Activated B cell treated with CpG ODN at 0.5 μM for 24 hours (primary cell): ENCODE measurements around the gene AMIGO1. TPM values are rescaled to one million over a fixed set of nuclear protein-coding genes. Genes with fewer than 3 reads are reported as not detected.

Source experiments
- ATAC-seq: fragments of 200-7000 bp; cut with Tn5 transposase; one replicate; pipeline ENCODE4 v1.10.0; 2021; ENCODE audit warnings: low read depth, mild to moderate bottlenecking, moderate library complexity
- CTCF ChIA-PET: fragments of 350-600 bp; sonication (Branson Sonifier 250); formaldehyde crosslinking; loops from one replicate; lab custom pipeline; 2021; ENCODE audit warnings: antibody characterized with exemption; lab: Charles Lee
- POLR2A ChIA-PET: fragments of 350-600 bp; sonication (Branson Sonifier 250); formaldehyde crosslinking; loops from one replicate; lab custom pipeline; 2021; ENCODE audit warnings: antibody characterized with exemption; lab: Charles Lee
- DNase-seq: peaks from one replicate; pipeline ENCODE4 v3.0.0; 2022
- H3K27ac Mint-ChIP-seq: one replicate; pipeline ENCODE4 v1.8.0; 2020; ENCODE audit warnings: mixed read lengths
- H3K27me3 Mint-ChIP-seq: one replicate; pipeline ENCODE4 v1.8.0; 2021; ENCODE audit warnings: mixed read lengths
- H3K36me3 Mint-ChIP-seq: one replicate; pipeline ENCODE4 v1.8.0; 2021; ENCODE audit warnings: low read depth, mixed read lengths
- H3K4me1 Mint-ChIP-seq: one replicate; pipeline ENCODE4 v1.8.0; 2021; ENCODE audit warnings: mixed read lengths
- H3K4me3 Mint-ChIP-seq: one replicate; pipeline ENCODE4 v1.8.0; 2020; ENCODE audit warnings: mild to moderate bottlenecking, mixed read lengths
- H3K9me3 Mint-ChIP-seq: one replicate; pipeline ENCODE4 v1.8.0; 2020; ENCODE audit warnings: mixed read lengths
- CTCF ChIP-seq: fragments of 200-600 bp; IDR thresholded peaks from one replicate; pipeline ENCODE4 v1.8.0; 2022; ENCODE audit warnings: antibody characterized with exemption, mild to moderate bottlenecking
- intact Hi-C: fragments of 100-400 bp; cut with micrococcal nuclease; formaldehyde crosslinking; loops from one replicate; pipeline ENCODE4 v1.15.1; 2024
- total RNA-seq: library from RNA; stranded (reverse); gene quantifications from 2 replicates; pipeline ENCODE4 v1.2.3, GENCODE V29; 2022

The AMIGO1 gene
- total RNA-seq, 1 donor from 2014 or later, result 0.53 TPM

- no peak overlapping the region for H3K27ac Mint-ChIP-seq
- peaks cover 24% of the 10 kb centered on the region for H3K27me3 Mint-ChIP-seq
- peak overlapping the region; percentile 38 for H3K4me3 Mint-ChIP-seq
- intact Hi-C loops, result loop anchor here (5.0 kb wide), 1 partner anchor 200 kb away; the partner anchor contains the start of gene PSRC1
- POLR2A ChIA-PET, result interaction anchor here (0.6 to 2.5 kb wide), 4 partner anchors 26 to 268 kb away, joined by 8 to 34 read pairs (median 14); partner anchors contain the start of genes GNAI3, PSMA5 and SARS1
- ATAC-seq, result no peak
- CTCF ChIA-PET, result interaction anchor here (0.9 to 4.6 kb wide), 4 partner anchors 8 to 55 kb away, joined by 3 to 31 read pairs (median 8); partner anchors contain the start of gene CYB561D1
- DNase-seq, result no peak
- TF ChIP-seq CTCF, result no peak
- no peaks in the 10 kb centered on the region for H3K9me3 Mint-ChIP-seq
- peaks cover 27% of the 10 kb centered on the region for H3K4me1 Mint-ChIP-seq
- peaks cover 10% of the 10 kb centered on the region for H3K36me3 Mint-ChIP-seq
Measured at GRCh38 chr1:109482242-109482641, 27.3 kb downstream of the AMIGO1 start.

- H3K27me3 Mint-ChIP-seq, result peaks cover 26% of the 10 kb centered on the region
- no peak overlapping the region for H3K4me3 Mint-ChIP-seq
- H3K36me3 Mint-ChIP-seq, result peaks cover 10% of the 10 kb centered on the region
- peaks cover 27% of the 10 kb centered on the region for H3K4me1 Mint-ChIP-seq
- intact Hi-C loops, result loop anchor here (5.0 kb wide), 1 partner anchor 199 kb away; the partner anchor contains the start of gene PSRC1
- no peak overlapping the region for H3K27ac Mint-ChIP-seq
- DNase-seq (no peak), ATAC-seq (no peak)
- no peaks in the 10 kb centered on the region for H3K9me3 Mint-ChIP-seq
- ChIA-PET POLR2A (no interaction called here), CTCF (interaction anchor here (0.9 to 4.6 kb wide), 2 partner anchors 9 to 12 kb away, joined by 3 to 31 read pairs; partner anchors contain the start of gene CYB561D1)
- no peak for TF ChIP-seq CTCF
Measured at GRCh38 chr1:109481646-109482045, 27.9 kb downstream of the AMIGO1 start.

- no peaks in the 10 kb centered on the region for H3K9me3 Mint-ChIP-seq
- ChIA-PET POLR2A (interaction anchor here (0.6 kb wide), 1 partner anchor 55 kb away, joined by 3 read pairs; no protein-coding TSS in a partner anchor), CTCF (no interaction called here)
- no peak overlapping the region for H3K27ac Mint-ChIP-seq
- H3K4me3 Mint-ChIP-seq, result no peak overlapping the region
- peaks cover 20% of the 10 kb centered on the region for H3K4me1 Mint-ChIP-seq
- peaks cover 7% of the 10 kb centered on the region for H3K36me3 Mint-ChIP-seq
- ATAC-seq (no peak), DNase-seq (no peak)
- TF ChIP-seq CTCF, result no peak
- intact Hi-C loops, result loop anchor here (5.0 kb wide), 1 partner anchor 198 kb away; the partner anchor contains the start of gene PSRC1
- peaks cover 40% of the 10 kb centered on the region for H3K27me3 Mint-ChIP-seq
Measured at GRCh38 chr1:109479901-109480300, 29.6 kb downstream of the AMIGO1 start.

- Mint-ChIP-seq H3K27me3 (peaks cover 42% of the 10 kb centered on the region), H3K36me3 (peaks cover 5% of the 10 kb centered on the region), H3K9me3 (no peaks in the 10 kb centered on the region), H3K4me3 (no peak overlapping the region), H3K27ac (no peak overlapping the region), H3K4me1 (peaks cover 14% of the 10 kb centered on the region)
- ChIA-PET CTCF (no interaction called here), POLR2A (interaction anchor here (0.6 kb wide), 1 partner anchor 54 kb away, joined by 3 read pairs; no protein-coding TSS in a partner anchor)
- DNase-seq, result no peak
- no peak for TF ChIP-seq CTCF
- no peak for ATAC-seq
- intact Hi-C loops, result no loop called here
Measured at GRCh38 chr1:109479311-109479710, 30.2 kb downstream of the AMIGO1 start.

GRCh38 chr1:109478806-109479205 lies 30.7 kb downstream of the AMIGO1 start:
- Mint-ChIP-seq H3K27me3 (peaks cover 44% of the 10 kb centered on the region), H3K9me3 (no peaks in the 10 kb centered on the region), H3K27ac (no peak overlapping the region), H3K4me1 (peaks cover 10% of the 10 kb centered on the region), H3K4me3 (no peak overlapping the region), H3K36me3 (peaks cover 2% of the 10 kb centered on the region)
- POLR2A ChIA-PET, result no interaction called here
- CTCF ChIA-PET, result no interaction called here
- DNase-seq (no peak), ATAC-seq (no peak)
- no peak for TF ChIP-seq CTCF
- intact Hi-C loops, result no loop called here
